ENCODE measurements around the gene SYNGAP1. TPM values are rescaled to one million over a fixed set of nuclear protein-coding genes. Genes with fewer than 3 reads are reported as not detected.

Gene SYNGAP1
- total and polyA plus RNA-seq, 5 donors from 2014 or later = 0.48 to 81.4 (median 0.64) TPM

- H3K27me3 Mint-ChIP-seq = peaks cover 20% of the 10 kb centered on the region
Observed at GRCh38 chr6:33497157-33497556, 77.3 kb downstream of the SYNGAP1 start.

DNA sequence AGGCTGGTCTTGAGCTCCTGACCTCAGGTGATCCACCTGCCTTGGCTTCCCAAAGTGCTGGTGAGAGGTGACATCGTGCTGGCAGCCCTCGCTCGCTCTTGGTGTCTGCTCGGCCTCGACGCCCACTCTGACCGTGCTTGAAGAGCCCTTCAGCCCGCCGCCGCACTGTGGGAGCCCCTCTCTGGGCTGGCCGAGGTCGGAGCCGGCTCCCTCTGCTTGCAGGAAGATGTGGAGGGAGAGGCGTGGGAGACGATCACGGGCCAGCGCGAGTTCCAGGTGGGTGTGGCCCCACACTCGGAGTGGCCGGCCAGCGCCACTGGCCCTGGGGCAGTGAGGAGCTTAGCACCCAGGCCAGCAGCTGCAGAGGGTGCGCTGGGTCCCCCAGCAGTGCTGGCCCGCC lies 82.6 kb downstream of the SYNGAP1 start:
- no peak overlapping the region for H3K4me3 Mint-ChIP-seq
- ATAC-seq (ENCODE audit: low read depth in 2 of 2) (no peak), DNase-seq (no peak)
- Histone ChIP-seq H3K27ac (ENCODE audit: insufficient read depth, low read length, poor library complexity, severe bottlenecking) (no peak overlapping the region), H3K4me3 (ENCODE audit: low read depth, low read length) (no peak overlapping the region), H3K36me3 (ENCODE audit: control insufficient read depth, insufficient read depth, low read length) (no peaks in the 10 kb centered on the region), H3K9me3 (ENCODE audit: control insufficient read depth in 2 of 2, low read length in 2 of 2) (no peaks in the 10 kb centered on the region), H3K27me3 (ENCODE audit: control insufficient read depth, insufficient read depth, low read length) (no peaks in the 10 kb centered on the region), H3K4me1 (ENCODE audit: control insufficient read depth, insufficient read depth, low read length, poor library complexity, severe bottlenecking) (no peaks in the 10 kb centered on the region)
- peaks cover 26% of the 10 kb centered on the region for H3K27me3 Mint-ChIP-seq
- H3K36me3 Mint-ChIP-seq = no peaks in the 10 kb centered on the region
- no peak overlapping the region for H3K27ac Mint-ChIP-seq
- H3K9me3 Mint-ChIP-seq = peaks cover 0 to 1% (median 0%) of the 10 kb centered on the region in 7 donors
- peaks cover 0 to 4% (median 0%) of the 10 kb centered on the region in 4 donors for H3K4me1 Mint-ChIP-seq

More at GRCh38 chr6:33497157-33497556, 77.3 kb downstream of the SYNGAP1 start:
- no peaks in the 10 kb centered on the region for H3K36me3 ChIP-seq (ENCODE audit: control insufficient read depth, insufficient read depth, low read length)
- no peaks in the 10 kb centered on the region for H3K36me3 Mint-ChIP-seq
- H3K9me3 ChIP-seq (ENCODE audit: control insufficient read depth in 2 of 2, low read length in 2 of 2) = no peaks in the 10 kb centered on the region
- peaks cover 0 to 1% (median 0%) of the 10 kb centered on the region in 7 donors for H3K9me3 Mint-ChIP-seq
- ATAC-seq (ENCODE audit: low read depth in 2 of 2) = no peak
- no peaks in the 10 kb centered on the region for H3K4me1 ChIP-seq (ENCODE audit: control insufficient read depth, insufficient read depth, low read length, poor library complexity, severe bottlenecking)
- no peak overlapping the region for H3K4me3 Mint-ChIP-seq
- H3K27me3 ChIP-seq (ENCODE audit: control insufficient read depth, insufficient read depth, low read length) = no peaks in the 10 kb centered on the region
- H3K4me1 Mint-ChIP-seq = peaks cover 0 to 8% (median 0%) of the 10 kb centered on the region in 4 donors
- no peak overlapping the region for H3K27ac Mint-ChIP-seq
- DNase-seq = no peak
- no peak overlapping the region for H3K27ac ChIP-seq (ENCODE audit: insufficient read depth, low read length, poor library complexity, severe bottlenecking)
- H3K4me3 ChIP-seq (ENCODE audit: low read depth, low read length) = no peak overlapping the region

DNA sequence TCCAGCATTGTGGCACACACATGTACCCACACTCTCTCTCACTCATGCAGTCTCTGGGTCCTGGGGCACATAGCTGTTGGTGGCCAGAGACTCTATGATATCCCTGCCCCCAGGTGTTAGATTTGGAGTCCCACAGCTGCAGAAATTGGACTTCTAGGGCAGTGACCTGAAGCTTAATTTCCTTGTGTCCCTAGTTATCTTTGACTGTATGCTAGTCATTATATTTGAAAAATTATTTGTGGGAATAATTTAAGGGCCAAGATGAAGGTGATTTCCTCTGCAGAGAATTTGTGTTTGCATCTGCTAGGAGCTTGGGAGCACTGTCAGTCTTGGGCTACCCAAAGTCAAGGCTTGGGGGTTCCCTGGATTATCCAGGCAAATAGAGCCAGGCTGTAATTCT lies 84.6 kb downstream of the SYNGAP1 start:
- Histone ChIP-seq H3K4me3 (ENCODE audit: low read depth, low read length) (no peak overlapping the region), H3K4me1 (ENCODE audit: control insufficient read depth, insufficient read depth, low read length, poor library complexity, severe bottlenecking) (no peaks in the 10 kb centered on the region), H3K9me3 (ENCODE audit: control insufficient read depth in 2 of 2, low read length in 2 of 2) (no peaks in the 10 kb centered on the region), H3K27ac (ENCODE audit: insufficient read depth, low read length, poor library complexity, severe bottlenecking) (no peak overlapping the region), H3K36me3 (ENCODE audit: control insufficient read depth, insufficient read depth, low read length) (no peaks in the 10 kb centered on the region), H3K27me3 (ENCODE audit: control insufficient read depth, insufficient read depth, low read length) (no peaks in the 10 kb centered on the region)
- Mint-ChIP-seq H3K36me3 (no peaks in the 10 kb centered on the region), H3K4me1 (peaks cover 0 to 11% (median 7%) of the 10 kb centered on the region in 4 donors), H3K9me3 (peaks cover 0 to 1% (median 0%) of the 10 kb centered on the region in 7 donors), H3K27me3 (peaks cover 15% of the 10 kb centered on the region), H3K4me3 (no peak overlapping the region), H3K27ac (peak overlapping the region in 1 of 3 donors; percentile 28)
- no peak for DNase-seq
- no peak for ATAC-seq (ENCODE audit: low read depth in 2 of 2)

Other genes starting within 250 kb of the SYNGAP1 start
- 0.89 TPM for gene COL11A2, start 227.6 kb upstream of the SYNGAP1 start, total RNA-seq
- under 1 TPM in 2 of 4 donors, not detected in 2; 0.34 to 0.43 TPM for gene COL11A2, start 227.6 kb upstream of the SYNGAP1 start, polyA plus RNA-seq
- gene RXRB, start 219.4 kb upstream of the SYNGAP1 start, total RNA-seq = 62.6 TPM
- gene RXRB, start 219.4 kb upstream of the SYNGAP1 start, polyA plus RNA-seq = 1 to 10 TPM; 7.1 to 8.9 (median 7.2) TPM
- gene SLC39A7, start 219.2 kb upstream of the SYNGAP1 start, total RNA-seq = 24.1 TPM
- 10 to 100 TPM; 11.4 to 27.3 (median 20.4) TPM for gene SLC39A7, start 219.2 kb upstream of the SYNGAP1 start, polyA plus RNA-seq
- 8.8 TPM for gene HSD17B8, start 215.4 kb upstream of the SYNGAP1 start, total RNA-seq
- gene HSD17B8, start 215.4 kb upstream of the SYNGAP1 start, polyA plus RNA-seq = 10 to 100 TPM; 33.3 to 53.9 (median 41.9) TPM
- 34.2 TPM for gene RING1, start 211.6 kb upstream of the SYNGAP1 start, total RNA-seq
- 1 to 10 TPM; 4.9 to 6.3 (median 5.5) TPM for gene RING1, start 211.6 kb upstream of the SYNGAP1 start, polyA plus RNA-seq
- gene VPS52, start 148.2 kb upstream of the SYNGAP1 start, total RNA-seq = 70.6 TPM
- 10 to 100 TPM; 12.4 to 17.4 (median 15.0) TPM for gene VPS52, start 148.2 kb upstream of the SYNGAP1 start, polyA plus RNA-seq
- 2,198 TPM for gene RPS18, start 148.0 kb upstream of the SYNGAP1 start, total RNA-seq
- gene RPS18, start 148.0 kb upstream of the SYNGAP1 start, polyA plus RNA-seq = over 10,000 TPM in 1 of 4 donors, 1,000 to 10,000 TPM in 3; 7,008 to 10,525 (median 8,528) TPM
- gene B3GALT4, start 142.9 kb upstream of the SYNGAP1 start, total RNA-seq = 17.5 TPM
- 10 to 100 TPM; 27.5 to 35.9 (median 31.2) TPM for gene B3GALT4, start 142.9 kb upstream of the SYNGAP1 start, polyA plus RNA-seq
- 31.5 TPM for gene WDR46, start 130.8 kb upstream of the SYNGAP1 start, total RNA-seq
- gene WDR46, start 130.8 kb upstream of the SYNGAP1 start, polyA plus RNA-seq = 10 to 100 TPM; 50.6 to 54.0 (median 52.0) TPM
- gene PFDN6, start 130.5 kb upstream of the SYNGAP1 start, total RNA-seq = 20.0 TPM
- 10 to 100 TPM; 33.7 to 47.0 (median 38.4) TPM for gene PFDN6, start 130.5 kb upstream of the SYNGAP1 start, polyA plus RNA-seq
- gene RGL2, start 121.1 kb upstream of the SYNGAP1 start, total RNA-seq = 59.2 TPM
- gene RGL2, start 121.1 kb upstream of the SYNGAP1 start, polyA plus RNA-seq = 1 to 10 TPM; 7.2 to 9.4 (median 8.1) TPM
- gene TAPBP, start 106.0 kb upstream of the SYNGAP1 start, total RNA-seq = 281 TPM
- 100 to 1,000 TPM; 251 to 314 (median 262) TPM for gene TAPBP, start 106.0 kb upstream of the SYNGAP1 start, polyA plus RNA-seq
- 19.4 TPM for gene ZBTB22, start 102.3 kb upstream of the SYNGAP1 start, total RNA-seq
- 10 to 100 TPM in 2 of 4 donors, 1 to 10 TPM in 2; 8.3 to 13.5 (median 11.5) TPM for gene ZBTB22, start 102.3 kb upstream of the SYNGAP1 start, polyA plus RNA-seq
- gene DAXX, start 97.1 kb upstream of the SYNGAP1 start, total RNA-seq = 45.1 TPM
- 100 to 1,000 TPM in 2 of 4 donors, 10 to 100 TPM in 2; 88.0 to 104 (median 97.5) TPM for gene DAXX, start 97.1 kb upstream of the SYNGAP1 start, polyA plus RNA-seq
- gene KIFC1, start 28.2 kb upstream of the SYNGAP1 start, total RNA-seq = 8.7 TPM
- 1 to 10 TPM in 3 of 4 donors, under 1 TPM in 1; 0.41 to 3.9 (median 1.3) TPM for gene KIFC1, start 28.2 kb upstream of the SYNGAP1 start, polyA plus RNA-seq
- 403 TPM for gene PHF1, start 9.1 kb upstream of the SYNGAP1 start, total RNA-seq
- gene PHF1, start 9.1 kb upstream of the SYNGAP1 start, polyA plus RNA-seq = 10 to 100 TPM; 41.5 to 72.2 (median 64.1) TPM
- gene CUTA, start 2.0 kb upstream of the SYNGAP1 start, total RNA-seq = 202 TPM
- 100 to 1,000 TPM; 435 to 529 (median 489) TPM for gene CUTA, start 2.0 kb upstream of the SYNGAP1 start, polyA plus RNA-seq
- gene ZBTB9, start 34.5 kb downstream of the SYNGAP1 start, total RNA-seq = 8.6 TPM
- gene ZBTB9, start 34.5 kb downstream of the SYNGAP1 start, polyA plus RNA-seq = 10 to 100 TPM in 1 of 4 donors, 1 to 10 TPM in 3; 4.5 to 11.7 (median 6.8) TPM
- 41.7 TPM for gene BAK1, start 160.2 kb downstream of the SYNGAP1 start, total RNA-seq
- gene BAK1, start 160.2 kb downstream of the SYNGAP1 start, polyA plus RNA-seq = 10 to 100 TPM; 38.1 to 66.3 (median 54.4) TPM
- 54.5 TPM for gene ITPR3, start 201.3 kb downstream of the SYNGAP1 start, total RNA-seq
- 1 to 10 TPM; 1.3 to 2.2 (median 1.9) TPM for gene ITPR3, start 201.3 kb downstream of the SYNGAP1 start, polyA plus RNA-seq